Activated T-helper 1 cell treated with anti-CD3 and anti-CD28 coated beads, Interleukin-2, amount 50 U/mL, for 16 hours (primary cell): ENCODE measurements around the gene CTNNA2.

ENCODE experiments used
- DNase-seq, 2 donors: peaks; one replicate each; pipeline ENCODE4 v3.0.0-alpha.2; 2020; ENCODE audit warnings: low read depth in 1 of 2, low spot score in 1 of 2

CTNNA2 gene

DNA sequence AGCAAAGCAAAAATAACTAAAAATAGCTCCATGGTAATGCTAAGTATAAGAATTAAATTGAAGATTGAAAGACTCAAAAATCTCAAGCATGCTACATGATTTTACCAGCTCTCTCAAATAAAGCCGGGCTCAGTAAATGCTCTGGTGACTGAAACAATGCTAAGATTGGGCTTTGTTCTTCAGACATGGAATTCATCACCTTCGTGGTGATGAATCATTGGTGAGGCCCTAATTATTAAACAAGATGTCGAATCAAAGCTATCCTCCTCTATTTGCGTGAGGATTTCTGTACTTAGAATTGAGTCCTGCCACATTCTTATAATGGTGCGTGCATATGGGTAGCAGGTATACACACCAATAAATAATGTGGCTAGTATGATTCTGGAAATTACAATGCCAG lies 850.5 kb downstream of the CTNNA2 start:
- DNase-seq: no peak

DNA sequence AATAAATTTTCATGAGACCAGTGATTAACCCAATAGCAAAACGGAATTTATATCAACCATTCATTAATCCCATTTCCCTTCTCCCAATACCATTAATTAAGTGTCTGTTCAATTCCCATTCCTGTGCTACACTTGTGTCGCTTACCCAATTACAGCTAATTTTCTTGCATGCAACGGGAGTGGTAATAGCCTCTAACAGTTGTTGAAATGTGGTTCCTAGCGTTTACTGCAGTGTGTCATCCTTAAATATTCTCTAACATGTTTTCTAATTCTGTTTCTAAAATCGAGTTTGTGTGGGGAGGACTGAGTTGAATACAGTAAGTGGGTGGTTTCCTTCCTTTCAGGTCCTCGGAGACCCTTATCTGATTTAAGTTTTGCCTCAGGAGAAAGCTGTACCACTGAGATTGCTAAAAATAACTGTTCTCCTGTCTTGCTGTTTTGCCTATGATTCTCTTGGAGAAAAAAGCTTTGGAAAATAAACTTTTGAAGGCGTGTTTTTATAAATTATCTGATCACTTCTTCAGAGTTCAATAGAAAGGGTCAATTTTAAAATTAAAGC lies 851.0 kb downstream of the CTNNA2 start:
- DNase-seq: no peak

DNA sequence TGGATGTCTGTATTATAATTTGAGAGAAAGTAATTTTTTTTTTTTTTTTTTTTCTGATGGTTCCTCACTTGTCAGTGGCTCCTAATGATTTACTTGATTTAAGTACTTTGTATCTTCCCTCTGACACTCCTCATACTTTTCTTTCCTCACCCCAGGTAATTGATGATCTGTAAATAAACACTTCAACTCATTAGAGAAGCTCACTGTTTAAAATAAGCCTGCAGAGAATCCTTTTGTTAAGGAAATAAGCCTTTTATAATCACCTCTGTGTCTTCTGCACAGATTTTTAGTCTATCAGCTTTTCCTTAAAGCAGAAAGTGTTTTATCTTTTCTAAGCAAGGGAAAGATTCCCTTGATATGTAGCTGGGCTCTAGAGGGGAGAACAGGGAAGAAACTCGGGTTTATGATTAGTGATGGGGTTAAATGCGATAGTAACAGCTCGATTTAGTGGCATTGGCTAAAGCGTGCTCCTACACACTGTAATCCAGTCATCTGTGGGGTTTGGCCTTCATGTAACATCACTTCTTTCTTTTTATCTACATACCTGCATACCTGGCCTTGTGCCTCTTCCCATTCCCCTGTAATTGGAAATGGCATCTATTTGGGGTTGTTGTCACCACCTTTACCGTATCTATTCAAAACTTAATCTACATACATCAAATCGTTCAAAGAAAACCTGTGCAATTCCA lies 851.8 kb downstream of the CTNNA2 start:
- DNase-seq: no peak

DNA sequence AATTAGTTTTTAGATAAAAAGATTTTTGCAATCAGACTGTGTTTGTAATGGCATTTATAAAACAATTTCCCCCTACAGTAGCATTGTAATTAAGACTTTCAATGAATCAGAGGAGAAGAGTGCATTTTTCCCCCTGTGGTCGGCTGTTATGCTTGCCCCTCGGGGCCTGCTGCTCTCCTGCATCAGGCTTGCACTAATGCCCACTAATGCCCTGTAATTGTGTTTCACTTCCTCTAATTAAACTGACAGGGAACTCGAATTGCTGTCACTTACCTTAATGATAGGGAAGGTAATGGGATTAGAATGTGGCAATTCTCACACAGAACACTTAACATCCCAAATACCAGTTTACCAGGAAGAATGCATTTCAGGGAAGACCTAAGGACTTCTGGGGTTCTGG lies 852.9 kb downstream of the CTNNA2 start:
- DNase-seq: no peak

DNA sequence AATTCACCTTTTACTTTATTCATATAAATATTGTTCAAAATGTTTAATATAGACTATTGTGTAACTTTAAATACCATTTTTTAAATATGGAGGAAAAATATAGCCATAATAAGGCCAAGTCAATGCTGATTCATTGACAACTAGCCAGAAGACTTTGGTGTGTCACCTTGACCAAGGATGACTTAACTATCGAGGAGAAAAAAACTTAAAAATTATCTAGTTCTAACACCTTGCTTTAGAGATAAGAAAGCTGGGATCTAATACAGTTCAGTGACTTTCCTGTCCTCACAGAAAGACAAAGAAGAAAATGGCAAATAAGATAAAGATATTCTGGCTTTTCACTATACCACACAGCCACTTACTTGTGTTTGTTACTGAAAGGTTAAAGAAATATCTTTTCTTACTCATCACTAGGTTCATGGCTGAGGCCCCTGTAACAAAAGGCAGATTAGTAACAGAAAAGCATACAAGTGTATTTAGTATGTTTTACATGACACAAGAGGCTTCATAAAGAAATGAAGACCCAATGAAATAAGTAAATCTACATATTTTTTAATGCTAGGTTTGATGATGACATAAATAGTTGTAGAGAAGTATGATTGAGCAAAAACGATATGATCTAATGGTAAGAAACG lies 857.6 kb downstream of the CTNNA2 start:
- DNase-seq: no peak

DNA sequence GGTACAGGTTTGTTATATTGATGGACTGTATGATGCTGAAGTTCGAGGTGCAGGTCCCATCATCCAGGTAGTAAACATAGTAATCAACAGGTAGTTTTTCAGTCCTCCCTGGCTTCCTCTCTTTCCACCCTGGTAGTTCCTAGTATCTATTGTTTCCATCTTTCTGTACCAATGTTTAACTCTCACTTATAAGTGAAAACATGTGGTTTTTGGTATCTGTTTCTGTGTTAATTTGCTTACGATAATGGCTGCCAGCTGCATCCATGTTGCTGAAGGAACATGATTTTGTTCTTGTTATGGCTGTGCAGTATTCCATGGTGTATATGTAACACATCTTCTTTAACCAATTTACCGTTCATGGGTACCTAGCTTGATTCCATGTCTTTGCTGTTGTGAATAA lies 861.3 kb downstream of the CTNNA2 start:
- no peak for DNase-seq

DNA sequence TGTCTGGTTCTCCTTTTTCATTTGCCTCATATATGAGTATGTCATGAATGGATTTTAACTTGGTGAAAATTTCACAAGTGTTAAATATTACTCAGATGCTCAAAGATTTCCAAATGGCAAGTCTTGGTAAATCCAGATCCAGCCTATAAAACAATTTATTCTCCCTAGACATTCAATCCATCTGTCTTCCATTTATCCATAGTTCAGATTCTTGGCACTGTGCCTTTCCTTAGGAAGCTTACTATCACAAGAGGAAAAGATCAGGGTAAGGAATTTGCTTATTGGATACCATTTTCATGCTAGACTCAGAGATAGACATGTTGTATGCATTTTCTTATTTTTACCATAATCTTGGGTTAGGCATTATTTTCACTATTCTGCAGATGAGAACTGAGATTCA lies 864.2 kb downstream of the CTNNA2 start:
- no peak for DNase-seq

DNA sequence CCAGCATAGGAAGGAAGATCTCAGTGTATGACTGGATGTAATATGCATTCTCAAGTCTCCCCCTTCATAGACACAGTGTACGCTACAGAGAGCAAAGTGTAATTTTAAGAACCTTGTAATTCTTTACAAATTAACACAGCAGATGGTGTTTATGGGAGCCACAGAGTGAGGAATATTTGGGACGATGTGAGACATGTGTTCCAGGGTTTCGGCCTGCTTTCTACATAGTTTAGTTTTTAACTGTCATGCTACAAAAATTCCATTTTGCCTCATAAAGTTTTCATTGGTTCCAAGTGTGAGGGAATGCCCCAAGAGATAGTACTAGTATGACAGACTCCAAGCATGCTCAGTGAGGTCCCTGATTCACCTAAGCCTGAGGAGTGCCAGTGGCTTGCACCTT lies 867.9 kb downstream of the CTNNA2 start:
- no peak for DNase-seq

DNA sequence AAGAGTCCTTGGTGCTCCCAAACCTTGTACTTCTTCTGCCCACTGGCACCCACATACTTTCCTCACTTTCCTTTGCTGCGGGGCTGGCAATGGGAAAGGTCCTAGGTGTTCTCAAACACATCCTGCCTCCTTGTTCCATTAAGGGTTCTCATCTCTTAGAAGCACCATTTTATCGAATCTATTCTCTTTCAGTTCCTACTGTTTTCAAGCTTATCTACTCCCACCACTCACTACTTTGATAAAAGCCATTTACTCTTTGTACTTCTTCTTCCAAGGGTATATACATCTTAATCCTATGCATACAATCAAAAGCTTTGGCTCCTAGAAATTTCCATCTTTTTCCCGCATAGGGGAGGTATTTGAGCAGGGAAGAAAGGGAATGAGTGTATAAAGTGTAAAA lies 868.8 kb downstream of the CTNNA2 start:
- no peak for DNase-seq

DNA sequence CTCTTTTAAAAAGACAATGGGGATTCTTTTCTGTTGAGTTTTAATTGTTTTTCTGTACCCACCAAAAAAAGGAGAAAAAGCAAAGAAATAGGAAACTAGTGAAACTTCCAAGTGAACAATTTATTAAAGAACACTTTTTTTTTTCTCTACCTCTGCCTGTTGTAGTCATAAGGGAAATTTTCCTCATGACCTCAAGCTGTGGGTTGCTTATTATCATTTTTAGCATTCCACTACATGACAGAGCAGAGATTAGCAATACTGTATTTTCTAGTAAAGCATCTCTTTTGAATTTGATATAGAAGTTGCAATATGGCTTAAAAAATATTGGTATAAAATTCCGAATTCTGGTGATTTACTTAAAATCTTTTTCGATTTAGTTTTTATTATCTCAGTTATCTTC lies 879.6 kb downstream of the CTNNA2 start:
- DNase-seq: no peak

DNA sequence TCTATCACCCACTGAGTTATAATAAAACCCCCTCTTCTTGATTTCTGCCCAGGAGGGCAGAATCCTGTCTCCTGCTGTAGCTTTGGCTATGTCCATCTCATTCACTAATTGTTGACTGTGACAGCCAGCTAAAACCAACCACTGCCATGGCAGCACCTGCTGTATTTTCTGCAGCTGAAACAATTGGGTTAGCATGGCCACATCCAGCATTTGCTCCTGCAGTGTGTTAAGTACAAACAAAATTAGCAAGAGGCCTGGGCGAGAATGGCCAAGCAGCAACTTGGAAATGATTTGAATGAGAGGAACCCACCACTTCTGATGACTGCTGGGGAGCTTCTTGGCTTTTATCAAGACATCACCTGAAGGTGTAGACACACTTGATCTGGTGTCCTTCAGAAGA lies 881.1 kb downstream of the CTNNA2 start:
- DNase-seq: no peak

DNA sequence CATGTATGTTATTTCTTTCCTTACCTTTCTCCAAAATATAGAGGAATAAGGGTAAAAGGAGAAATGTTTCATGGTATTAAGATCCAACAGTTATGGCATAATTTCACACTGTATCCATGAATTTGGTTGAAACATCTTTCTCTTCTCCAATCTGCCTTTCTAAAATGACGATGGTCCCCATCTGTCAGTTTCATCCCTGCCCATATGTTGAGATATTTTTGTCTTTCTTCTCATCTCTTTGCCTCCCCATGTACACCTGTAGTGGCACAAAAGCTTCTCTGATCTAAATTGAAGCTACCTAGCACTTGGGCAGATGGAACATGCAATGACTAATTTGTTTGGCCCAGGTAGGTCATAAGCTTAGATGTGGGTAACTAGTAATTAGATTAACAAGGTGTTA lies 882.4 kb downstream of the CTNNA2 start:
- no peak for DNase-seq

DNA sequence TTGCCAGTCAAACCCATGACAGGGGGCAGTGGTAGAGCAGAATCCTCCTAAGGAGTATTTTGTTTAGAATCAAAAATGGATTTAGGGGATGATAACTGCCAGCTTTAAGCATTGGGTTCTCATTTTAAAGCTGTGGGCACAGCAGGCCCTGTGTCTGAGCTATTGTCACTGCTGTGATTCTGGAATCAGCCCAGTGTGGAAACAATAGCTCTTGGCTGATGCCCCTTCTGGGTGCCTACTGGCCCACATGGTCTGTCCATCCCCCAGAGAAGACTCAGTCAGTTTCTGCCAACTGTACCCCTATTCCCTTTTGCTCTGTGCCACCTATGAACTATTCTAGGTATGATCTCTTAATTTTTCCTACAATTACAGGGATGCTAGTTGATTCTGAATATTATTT lies 883.4 kb downstream of the CTNNA2 start:
- no peak for DNase-seq

DNA sequence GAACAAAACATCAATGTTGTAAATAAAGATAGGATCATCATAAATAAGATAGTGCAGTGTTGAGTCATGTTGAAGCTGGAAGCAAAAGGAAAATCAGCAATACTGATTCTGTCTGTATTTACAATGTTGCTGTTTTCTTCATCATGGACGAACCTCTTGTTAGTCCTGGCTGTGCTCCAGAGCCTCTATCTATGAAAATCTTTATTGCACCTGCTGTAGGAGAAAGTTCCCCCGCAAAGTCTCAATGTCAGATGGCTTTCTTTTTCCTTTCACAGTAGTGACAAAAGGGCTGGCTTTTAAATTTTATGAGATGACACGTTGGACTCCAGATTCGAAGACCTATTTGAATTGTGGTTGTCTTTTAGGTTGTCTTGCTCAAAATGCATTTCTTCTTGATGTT lies 890.2 kb downstream of the CTNNA2 start:
- DNase-seq: no peak

DNA sequence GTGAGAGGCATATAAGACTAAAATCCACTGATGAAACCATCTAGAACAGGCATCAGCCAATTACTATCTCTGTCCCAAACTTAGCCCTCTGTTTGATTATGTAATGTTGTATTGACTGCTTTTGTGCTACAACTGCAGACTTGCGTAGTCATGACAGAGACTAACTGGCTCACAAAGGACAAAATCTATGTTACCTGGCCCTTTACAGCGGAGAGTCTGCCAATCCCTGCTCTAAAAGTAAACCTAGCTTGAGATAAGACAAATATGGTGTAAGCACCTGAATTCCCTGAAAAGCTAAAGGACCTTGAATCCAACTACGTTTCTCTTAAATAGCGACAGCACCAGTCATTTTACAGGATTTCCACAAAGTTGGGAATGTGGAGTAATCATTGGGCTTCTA lies 894.5 kb downstream of the CTNNA2 start:
- DNase-seq: no peak

DNA sequence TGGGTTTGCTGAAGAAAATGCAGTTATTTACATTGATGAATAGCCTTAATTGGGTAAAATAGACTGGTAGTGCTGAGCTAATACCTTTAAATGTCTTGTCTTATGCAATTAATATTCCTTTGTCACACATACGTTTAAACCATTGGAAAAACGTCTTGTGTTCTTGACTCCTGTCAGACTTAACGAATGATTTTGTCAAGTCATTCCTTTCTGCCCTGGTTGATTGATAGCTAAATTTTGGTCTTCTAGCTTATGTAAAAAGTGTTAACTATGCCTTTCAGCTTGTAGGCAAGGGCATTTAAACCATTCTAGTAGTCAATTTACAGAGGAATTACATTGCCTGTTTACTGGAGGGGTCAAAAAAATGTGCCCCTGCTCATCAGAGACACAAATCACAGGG lies 897.5 kb downstream of the CTNNA2 start:
- DNase-seq: no peak

DNA sequence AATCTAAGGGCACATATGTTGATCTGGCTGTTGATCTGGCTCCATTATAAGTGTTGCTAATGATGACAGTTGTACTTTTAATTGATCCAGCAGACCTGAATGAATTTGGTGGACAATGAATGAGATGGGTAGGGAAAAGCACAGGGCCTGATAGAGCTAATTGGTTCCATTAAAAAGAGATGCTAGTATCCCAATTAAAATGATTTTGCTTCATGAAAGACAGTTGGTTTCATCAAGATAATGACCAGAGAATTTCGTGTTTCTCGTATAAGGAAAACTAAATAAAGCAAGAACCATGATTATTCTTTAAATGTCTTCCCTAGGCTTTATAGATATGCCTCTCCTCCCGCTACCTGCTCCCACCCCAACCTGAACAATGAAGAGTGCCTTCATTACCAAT lies 900.3 kb downstream of the CTNNA2 start:
- no peak for DNase-seq

DNA sequence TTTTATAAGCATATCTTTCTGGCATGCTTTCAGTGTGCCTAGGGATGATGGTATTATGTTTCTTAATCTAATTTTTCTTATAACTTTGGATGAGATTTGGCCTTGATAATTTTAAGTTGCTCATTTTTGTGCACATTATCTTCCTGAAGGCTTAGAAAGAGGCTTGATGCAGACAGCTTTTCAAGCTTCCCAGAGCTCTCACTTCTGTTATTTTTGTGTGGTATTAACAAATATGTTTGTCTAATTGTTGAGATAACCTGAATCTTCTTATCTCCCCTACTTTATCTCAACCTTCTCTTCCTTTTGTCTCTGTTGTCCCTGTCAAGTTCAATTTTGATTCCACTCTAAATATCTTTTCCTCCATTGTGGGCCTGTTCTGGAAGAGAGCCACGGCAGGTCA lies 904.9 kb downstream of the CTNNA2 start:
- no peak for DNase-seq

DNA sequence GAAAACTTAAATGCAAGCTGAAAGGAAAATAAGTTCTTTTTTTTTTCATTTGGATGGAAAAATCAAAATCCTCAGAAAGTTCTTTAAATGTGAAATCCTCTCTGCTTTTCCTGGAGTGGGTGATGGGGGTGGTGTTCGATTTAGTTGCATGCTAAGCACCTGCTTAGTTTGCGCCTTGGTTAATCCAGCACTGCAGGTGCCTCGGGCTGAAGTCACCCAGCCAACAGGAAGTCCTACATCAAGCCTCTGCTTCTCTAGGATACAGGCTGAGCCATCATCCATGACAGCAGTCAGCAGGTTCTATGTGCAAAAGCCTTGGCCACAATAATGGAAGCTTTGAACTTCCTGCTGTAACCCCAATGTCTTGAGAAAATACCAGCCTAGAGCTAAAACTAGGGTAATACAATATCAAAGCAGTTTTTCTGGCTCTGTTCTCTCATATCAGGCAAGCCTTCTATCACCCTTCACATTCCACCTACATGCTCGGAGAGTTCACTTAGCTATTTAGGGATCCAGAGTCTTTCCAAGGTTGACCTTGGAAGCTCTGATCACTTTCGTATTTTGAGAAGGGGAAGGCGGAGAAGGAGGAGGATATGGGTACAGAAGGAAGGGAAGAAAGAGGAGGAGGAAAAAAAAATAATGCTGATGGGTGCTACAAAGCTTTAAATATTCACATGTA lies 907.8 kb downstream of the CTNNA2 start:
- no peak for DNase-seq

DNA sequence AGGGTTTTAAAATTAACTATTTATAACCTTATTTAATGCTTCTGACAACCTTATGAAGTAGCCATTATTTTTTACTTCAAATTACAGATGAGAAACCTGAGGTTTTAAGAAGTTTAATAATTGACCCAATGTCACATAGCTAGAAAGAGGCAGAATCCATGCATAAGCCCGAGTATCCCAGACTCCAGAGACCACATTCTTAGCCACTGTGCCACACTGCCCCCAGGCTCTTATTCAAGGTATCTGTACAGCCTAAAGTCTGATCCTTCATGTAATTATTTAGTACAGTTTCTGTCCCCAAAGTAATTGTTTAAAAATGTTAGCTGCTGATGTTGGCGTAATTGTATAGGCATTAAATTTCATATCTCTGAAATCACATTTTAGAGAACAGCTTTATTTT lies 916.4 kb downstream of the CTNNA2 start:
- no peak for DNase-seq

DNA sequence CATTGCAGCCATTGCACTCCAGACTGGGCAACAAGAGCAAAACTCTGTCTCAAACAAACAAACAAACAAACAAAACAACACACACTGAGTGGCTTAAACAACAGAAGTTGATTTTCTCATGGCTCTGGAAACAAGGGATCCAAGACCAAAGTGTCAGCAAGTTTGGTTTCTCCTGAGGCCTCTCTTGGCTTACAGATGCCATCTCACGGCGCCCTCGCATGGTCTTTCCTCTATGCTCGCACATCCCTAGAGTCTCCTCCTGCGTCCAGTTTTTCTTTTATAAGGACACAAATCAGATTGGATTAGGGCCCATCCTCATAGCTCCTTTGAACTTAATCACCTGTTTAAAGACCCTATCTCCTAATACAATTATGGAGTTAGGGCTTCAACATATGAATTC lies 925.1 kb downstream of the CTNNA2 start:
- DNase-seq: no peak

DNA sequence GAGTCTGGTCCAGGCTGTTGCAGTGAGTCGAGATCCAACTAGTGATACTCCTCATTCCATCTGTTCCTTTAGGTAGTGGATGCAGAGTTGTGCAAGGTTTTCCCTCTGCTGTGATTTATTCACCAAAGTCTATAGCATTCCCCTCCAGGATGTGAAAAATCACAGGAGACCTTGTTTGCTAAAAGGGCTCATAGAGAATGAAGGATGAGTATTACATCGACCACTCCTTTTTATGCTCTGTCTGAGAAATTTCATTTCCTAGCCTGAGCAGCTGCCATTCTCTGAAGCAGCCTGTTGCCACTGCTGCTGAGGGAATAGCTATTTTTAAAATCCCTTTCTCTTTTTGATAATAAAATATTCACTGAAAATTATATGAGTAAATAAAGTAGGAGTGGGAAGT lies 925.8 kb downstream of the CTNNA2 start:
- no peak for DNase-seq
